IPS-11a (cell line): ENCODE data around the gene TMEM150C.

ENCODE experiments used
- H3K4me3 ChIP-seq: one replicate; pipeline ENCODE4 v1.5.1; 2013; ENCODE audit warnings: low read depth, low read length, control low read depth

TMEM150C gene

DNA sequence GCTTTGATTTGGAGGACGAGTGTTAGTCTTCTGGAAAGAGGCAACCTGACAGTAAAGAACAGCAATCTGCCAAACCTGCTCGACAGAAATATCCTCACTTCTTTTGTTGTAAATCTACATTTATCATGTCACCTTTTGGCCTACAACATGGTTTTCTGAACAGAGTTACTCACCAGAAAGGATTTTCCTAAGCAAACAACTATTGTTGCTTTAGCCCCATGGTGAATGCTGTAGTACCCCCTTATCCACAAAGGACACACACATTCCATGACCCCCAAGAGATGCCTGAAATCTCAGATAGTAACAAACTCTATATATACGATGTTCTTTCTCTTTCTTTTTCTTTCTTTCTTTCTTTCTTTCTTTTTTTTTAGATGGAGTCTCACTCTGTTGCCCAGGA is 42.7 kb downstream of the TMEM150C start:
- no peak overlapping the region for H3K4me3 ChIP-seq

DNA sequence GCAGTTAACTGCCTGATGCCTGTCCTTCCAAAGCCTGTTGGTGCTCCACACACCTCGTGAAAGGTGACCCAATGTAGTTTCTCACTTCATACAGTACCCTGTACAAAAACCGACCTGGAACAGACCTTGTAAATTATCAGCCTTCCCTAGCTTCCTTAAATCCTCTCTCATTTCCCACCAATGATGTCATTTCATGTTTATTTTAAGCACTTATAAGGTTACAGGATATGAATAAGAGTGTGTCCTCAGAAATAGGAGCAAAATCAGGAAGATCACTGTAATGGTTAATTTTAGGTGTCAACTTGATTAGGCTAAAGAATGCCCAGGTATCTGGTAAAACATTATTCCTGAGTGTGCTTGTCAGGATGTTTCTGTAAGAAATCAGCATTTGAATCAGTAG is 44.7 kb downstream of the TMEM150C start:
- no peak overlapping the region for H3K4me3 ChIP-seq

DNA sequence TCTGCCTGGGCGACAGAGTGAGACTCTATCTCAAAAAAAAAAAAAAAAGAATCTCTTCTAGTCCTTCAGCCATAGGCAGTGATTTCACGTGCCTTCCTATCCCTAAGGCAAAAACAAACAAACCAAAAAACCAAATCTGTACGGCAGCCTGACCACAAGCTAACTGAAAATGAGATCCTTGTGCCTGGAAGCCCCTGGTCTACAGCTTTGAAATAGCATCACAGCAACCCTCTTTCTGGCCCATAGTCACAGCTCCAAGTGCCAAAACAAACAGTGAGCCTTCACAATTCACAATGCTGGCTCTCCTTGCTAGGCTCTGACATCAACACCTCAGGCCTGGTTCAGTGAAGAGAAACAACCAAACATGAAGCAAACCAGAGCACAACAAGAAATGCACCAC is 46.1 kb downstream of the TMEM150C start:
- no peak overlapping the region for H3K4me3 ChIP-seq

DNA sequence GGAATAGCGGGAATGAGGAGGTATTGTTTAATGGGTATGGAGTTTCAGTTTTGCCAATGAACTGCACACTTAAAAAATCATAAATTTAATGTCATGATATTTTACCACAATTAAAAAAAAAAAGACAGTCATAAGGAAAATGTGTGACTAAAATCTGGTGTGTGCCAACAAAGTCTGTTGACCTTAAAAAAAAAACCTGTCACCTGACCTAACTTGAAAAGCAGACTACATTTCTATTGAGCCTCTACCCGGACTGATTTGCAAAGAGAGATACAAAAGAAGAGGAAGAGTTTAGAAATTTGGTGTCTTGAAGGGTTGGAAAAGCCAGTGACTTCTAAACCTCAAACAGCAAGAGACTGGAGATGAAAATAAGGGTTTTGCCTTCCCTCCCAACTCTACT is 48.4 kb downstream of the TMEM150C start:
- no peak overlapping the region for H3K4me3 ChIP-seq

DNA sequence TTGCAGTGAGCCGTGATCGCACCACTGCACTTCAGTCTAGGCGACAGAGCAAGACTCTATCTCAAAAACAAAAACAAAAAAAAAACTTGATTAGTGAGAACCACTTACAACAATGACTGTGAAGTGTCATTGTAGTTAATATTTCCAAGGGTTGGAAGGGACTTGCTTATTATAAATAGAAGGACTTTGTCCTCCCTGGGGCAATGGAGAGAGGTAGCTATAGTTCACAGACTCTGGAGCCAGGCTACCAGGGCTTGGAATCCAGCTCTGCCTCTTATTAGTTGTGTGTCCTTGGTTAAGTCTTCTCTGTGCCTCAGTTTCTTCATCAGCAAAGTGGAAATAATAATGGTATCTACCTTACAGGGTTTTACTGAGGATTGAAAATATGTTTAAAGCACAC is 51.6 kb downstream of the TMEM150C start:
- H3K4me3 ChIP-seq = no peak overlapping the region

DNA sequence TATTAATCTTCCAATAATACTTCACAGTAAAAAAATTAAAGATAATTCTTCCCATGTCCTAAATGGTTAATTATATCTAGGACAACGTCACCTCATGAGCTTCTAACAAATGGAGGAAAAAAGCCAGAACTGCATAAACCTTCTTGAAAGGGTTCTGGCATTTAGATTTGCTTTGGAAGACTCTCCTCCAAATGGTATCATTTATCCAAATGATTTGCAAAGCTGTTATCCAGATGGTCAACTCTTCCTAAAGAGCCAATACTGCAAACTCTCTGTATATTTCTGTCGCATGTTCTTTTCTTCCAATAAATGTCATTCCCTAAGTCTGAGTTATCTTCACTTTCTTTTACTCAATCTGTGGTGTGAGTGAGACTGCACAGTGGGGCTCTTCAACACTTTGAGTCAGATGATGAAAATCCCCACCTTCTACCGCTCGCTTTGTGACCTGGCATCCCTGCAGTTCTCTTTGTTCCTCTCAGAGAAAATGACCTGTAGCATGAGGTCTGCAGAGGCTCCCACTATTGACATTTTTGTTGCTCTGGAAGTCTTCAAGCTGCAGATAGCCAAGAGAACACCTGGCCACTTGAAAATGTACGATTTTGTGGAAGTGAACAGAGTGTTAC is 52.9 kb downstream of the TMEM150C start:
- H3K4me3 ChIP-seq = no peak overlapping the region

DNA sequence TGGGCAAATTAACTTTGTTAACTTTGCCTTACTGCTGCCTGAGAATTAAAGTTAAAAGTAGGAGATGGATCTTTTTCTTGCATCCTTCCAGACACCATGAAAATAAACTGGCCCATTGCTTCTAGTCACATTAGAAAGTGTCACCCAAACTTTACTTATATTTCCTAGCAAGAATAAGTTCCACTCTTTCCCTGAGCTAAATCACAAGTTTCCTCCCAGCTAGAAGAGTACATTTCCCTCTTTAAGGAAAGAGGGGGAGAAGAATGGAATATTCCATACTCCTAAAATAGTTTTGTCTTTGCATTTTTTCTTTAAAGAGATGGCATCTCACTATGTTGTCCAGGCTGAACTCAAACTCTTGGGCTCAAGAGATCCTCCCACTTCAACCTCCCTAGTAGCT is 53.8 kb downstream of the TMEM150C start:
- H3K4me3 ChIP-seq = no peak overlapping the region

DNA sequence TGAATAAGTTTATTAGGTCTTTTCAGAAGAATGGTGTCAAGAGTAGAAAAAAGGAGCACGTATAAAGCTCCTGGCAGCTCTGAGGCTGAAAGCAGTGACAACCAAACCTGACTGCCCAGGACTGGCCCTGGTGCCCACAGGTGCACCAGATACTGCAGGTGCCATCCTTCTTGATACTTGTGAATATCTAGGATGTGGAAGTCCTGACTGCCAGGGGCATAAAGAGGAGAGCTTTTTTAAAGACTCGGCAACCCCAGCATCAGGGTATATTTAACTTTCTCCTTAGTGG is 60.7 kb downstream of the TMEM150C start:
- no peak overlapping the region for H3K4me3 ChIP-seq

DNA sequence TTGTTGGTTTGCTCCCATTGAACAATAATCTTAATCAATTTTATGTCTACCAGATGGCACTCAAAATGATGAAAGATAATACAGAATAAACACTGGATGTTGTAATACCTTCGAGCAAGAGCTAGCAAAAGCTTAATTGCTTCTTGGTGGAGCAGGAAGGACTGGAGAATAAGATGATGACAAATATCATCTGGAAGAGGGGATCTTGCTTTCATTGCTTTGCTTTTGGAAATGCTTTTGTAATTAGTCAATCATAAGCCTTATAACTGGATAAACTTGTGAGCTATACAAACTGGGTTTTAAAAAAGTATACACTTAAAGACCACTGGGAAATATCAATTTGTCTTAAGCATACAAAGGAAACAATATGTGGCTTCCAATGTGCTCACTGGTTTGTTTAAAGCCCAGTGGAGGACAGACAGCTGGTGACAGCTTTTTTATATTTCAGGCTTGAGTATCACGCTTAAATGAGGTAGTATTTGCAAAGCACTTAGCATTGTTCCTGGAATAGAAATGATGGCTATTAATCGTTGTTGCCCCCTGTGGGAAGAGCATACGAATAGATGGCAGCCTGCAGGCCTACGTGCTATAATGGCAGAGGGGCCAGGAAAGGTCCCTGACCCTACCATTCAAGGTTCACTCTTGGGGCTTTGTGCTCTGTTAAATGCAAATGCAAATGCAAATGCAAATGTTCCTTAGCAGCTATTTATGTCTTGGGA is 61.2 kb downstream of the TMEM150C start:
- H3K4me3 ChIP-seq = no peak overlapping the region

DNA sequence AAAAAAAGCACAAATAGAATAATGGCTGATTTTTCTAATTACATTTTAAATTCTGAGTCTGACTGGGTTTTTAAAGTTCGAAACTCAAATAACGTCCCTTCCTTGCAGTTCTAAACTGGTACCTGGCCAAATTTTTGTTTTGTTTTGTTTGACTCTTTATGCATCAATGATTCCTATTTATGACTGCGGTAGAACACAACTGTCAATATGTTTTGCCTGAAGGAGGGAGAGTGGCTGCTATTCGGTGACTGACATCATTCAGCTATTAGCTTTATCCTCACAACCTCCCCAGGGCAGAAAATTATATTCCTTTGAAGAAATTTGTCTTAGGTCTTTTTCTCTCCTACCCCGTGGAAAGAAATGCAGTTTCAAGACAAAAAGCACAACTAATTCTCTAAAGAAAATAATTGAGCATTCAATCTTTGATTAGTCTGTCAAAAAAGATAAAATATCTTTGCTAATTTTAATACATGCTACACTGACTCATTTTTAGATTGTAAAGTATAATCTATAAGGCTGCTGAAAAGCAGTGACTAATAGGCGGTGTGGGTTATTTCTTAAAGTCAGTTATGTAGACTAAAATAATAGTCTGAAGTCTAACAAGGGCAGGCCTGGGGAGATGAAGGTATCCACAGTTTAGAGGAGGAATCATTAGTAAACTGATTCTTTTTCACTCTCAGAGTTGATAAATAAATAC is 61.9 kb downstream of the TMEM150C start:
- no peak overlapping the region for H3K4me3 ChIP-seq

DNA sequence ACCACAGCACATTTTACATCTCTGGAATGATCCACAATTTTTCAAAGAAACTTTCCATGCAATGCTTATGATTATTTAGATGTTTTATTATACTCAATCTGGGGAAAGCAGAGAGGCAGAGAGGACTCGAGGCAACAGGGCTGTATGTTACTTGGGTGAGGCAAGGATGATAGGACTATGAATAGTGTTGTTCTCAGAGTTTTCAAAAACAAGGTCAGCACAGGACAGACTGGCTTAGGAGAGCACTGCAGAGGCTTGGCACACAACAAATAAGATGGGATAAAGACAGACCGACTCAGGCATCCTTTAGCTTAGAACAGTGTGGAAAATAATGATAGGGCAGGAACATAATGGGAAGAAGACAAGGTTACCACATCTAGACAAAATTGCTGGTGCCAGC is 65.4 kb downstream of the TMEM150C start:
- H3K4me3 ChIP-seq = no peak overlapping the region

DNA sequence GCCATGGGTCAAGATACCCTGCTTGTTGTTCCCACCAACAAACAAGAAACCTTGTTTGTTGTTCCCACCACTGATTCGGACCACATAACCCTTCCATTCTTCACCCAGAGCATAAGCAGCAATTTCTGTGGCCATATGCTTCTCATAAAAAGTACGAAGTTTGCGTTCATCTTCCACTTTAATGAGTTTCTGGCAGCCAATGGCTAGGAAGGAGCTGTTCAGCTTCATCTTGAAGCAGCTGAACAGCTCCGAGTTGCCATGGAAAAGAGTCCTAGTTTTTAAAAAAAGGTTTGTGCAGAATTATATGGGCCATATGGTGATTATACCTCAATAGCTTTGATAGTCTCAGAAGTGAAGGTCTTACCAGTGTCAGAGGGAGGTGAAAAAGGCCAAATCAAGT is 66.1 kb downstream of the TMEM150C start:
- no peak overlapping the region for H3K4me3 ChIP-seq

DNA sequence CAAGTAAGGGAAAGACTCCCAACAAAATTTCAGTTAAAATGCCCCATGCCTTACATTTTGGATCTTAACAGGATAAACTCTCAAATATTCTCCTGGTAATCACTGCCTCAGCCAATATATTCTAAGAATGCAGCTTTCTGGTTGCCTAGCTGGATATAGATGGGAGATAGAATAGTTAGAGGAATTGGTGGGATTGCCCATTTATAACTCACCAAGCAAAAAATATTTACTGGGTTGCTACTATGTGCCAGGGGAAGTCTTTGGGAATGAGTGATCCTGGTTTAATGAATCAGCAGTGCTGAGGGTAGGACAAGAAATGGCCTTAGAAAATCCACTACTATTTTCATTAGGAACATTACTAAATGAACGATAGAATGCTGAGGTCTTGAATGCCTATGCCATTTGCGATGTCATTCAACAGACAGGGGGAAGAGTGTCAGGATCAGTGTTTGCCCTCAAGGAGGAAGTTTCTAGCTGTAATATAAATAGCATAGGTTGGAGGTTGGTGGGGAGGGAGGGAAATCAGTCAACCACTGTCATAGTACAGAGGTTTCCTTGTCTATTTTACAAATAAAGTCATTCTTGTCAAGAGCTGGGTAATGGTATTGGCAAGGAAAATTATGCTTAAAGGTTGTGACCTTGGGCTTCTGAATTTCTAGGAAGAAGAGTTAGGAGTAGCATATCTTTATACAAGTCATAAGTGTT is 67.9 kb downstream of the TMEM150C start:
- H3K4me3 ChIP-seq = no peak overlapping the region

DNA sequence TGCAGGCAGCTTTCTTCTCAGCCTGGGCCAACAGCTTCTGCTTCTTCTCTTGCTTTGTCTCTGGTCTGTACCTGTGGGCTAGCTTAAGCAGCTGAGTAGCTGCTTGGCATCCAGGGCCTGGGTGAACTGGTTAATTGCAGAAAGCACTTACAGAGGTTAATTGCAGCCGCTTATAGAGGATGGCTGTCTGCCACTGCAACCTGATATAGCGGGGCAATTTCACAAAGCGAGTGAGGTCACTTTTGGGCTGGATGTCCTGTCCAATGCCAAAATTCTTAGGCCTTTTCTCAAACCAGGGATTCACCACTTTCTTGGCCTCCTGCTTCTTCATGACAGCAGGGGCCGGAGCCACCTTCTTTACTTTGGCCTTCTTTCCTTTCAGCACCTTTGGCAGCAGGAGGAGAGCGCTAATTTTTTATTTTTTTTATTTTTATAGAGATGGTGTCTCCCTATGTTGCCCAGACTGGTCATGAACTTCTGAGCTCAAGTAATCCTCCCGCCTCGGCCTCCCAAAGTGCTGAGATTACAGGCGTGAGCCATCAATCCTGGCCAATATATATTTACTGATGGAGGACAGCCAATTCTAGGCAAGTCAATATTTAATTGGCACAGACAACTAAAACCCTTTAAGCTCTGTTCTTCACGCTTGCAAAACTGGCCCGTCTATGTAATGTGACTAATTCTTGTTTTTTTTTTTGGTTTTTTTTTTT is 70.4 kb downstream of the TMEM150C start:
- H3K4me3 ChIP-seq = no peak overlapping the region

DNA sequence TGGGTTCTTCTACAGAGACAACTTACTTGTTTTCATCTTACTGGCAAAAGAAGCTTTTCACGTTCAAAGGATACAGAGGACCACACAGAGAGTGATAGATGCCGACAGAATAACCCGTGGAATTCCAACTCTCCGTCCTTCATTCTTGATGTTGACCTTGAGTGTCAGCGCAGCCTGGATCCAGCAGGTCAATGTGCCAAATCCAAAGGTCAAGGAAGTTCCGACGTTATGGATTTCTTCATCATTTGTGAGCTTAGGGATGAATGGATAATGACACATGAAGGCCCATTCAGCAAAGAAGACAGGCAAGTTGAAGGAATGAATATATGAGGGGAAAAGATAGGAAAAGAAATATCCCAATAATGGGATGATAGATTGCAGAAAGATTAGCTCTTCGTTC is 71.8 kb downstream of the TMEM150C start:
- no peak overlapping the region for H3K4me3 ChIP-seq

DNA sequence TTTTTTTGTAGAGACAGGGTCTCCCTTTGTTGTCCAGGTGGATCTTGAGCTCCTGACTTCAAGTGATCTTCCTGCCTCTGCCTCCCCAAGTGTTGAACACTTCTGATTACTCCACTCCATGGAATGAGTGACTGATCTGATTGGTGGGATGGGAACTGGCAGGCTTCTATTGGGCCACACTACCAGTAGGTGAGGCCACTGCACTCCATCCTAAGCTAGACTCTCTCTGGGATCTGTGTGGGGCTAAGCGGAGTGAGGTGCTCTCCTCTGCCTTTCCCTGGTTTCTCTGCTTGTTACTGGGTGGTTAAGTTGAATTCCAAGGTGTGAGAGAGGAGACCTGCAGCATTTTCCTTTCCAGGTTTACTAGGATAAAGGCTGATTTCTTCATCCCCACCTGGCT is 72.7 kb downstream of the TMEM150C start:
- H3K4me3 ChIP-seq = no peak overlapping the region

DNA sequence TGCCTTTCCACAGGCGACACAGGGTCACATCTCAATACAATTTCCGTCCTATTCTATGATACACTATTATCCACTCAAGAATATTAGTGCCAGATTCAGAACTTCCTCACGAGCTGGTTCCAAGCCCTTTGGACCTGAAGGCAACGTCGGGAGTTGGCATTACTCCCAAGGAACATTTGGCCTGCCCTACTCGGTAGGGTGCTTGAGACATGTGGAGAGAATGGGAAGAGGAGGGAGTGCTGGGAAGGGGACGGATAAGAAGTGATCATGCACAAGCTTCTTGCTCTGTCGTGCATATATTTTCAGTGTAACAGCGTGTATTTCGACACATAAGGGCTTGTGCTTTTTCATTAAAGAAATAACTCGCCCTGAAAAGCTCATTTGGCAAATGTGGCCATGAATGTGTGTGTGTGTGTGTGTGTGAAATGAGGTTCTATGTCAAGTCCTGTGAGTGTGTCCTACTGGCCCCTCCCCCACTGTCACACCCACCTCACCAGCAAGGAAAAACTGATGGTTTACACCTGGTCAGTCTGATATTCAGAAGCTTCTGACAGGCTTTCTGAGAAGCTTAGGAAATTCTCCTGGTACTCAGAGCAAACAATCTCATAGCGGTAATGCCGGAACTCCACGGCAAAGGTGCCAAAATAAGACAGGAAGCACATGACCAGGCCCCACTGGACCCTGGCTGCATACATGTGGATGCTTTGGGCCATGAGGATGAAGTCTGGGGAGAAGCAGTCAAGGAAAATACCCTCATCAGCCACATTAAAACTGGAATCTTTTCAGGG is 76.6 kb downstream of the TMEM150C start:
- H3K4me3 ChIP-seq = no peak overlapping the region

DNA sequence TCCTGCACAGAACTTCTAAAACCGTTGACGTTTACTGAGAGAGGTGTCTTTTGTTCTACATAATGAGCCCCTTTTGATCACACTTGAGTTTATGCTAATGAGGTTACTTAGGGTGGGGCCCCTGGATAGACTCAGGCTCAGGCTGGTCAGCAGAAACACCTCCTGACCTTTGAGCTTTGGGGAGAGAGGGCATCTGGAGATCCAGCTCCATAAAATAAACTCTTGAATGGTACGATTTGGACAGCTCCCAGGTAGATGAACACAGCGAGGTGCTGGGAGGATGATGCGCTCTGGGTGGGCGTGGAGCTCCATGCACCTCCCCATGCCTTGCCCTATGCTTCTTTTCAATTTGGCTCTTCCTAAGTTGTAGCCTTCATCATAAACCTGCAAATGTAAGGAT is 79.4 kb downstream of the TMEM150C start:
- no peak overlapping the region for H3K4me3 ChIP-seq

DNA sequence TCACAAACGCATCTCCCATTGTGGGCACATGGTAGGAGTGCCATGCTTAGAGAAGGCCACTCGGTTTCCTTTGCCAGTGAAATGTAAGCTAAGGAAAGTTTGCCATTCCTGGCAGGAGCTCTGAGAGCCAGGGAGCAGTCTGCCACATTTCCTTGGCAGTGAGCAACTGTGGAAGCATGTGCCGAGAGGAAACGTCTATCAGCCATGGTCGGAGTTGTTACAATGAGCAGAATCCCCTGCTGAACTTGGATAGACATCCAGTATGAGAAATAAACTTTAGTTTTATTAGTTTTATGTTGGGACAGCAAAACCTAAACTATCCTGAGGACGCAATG is 80.3 kb downstream of the TMEM150C start:
- H3K4me3 ChIP-seq = no peak overlapping the region

DNA sequence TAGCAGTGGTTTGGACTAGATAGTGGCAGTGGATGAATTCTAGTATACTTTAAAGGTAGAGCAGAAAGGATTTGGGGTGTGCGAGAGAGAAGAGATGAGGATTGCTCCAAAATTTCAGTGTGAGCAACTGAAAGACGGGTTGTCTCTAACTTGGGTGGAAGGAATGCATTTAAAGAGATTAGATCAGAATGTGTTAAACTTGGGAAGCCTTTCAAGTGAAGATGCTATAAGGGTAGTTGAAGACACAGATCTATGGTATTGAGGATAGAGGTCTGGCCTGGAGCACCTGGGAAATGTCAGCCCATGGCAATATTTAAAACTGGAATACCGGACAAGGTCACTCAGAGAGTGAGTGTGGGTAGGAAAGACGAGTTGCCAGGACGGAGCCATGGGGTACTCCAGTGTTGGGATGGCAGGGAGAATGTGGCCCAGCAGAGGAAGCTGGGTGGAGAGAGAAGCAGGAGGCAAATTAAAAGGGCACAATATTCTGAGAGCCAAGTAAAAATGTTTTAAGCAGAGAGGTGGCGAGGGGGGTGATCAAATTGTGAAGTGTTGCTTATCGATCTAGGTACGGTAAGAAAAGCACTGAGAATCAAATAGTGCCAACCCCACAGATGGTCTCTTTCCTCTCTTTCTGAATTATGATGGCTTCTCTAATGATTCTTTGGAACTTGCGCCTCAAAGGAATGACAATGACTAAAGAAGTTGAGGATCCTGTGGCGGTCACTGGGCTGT is 80.8 kb downstream of the TMEM150C start:
- H3K4me3 ChIP-seq = no peak overlapping the region
